Measurements from ENCODE around the gene KLRK1.

DNA sequence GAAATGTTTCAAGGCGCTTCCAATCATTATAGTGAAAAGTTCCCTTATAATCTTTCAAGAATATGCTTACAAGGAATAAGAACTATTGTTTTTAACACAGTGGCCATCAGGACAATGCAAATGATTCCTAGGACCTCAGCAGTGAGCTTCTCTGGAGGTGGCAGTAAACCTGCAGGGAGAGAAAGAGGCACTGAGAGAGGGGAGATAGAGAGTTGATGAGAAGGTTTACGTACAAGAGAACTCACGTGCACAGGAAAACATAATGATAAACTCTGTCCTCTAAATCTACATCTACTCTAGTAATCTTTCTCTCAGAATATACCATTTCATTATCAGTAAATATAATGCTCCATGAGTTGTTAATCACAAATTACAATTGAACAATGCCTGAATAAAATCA, 19.0 kb upstream of the KLRK1 start:
- TF ChIP-seq, protein P1, sequence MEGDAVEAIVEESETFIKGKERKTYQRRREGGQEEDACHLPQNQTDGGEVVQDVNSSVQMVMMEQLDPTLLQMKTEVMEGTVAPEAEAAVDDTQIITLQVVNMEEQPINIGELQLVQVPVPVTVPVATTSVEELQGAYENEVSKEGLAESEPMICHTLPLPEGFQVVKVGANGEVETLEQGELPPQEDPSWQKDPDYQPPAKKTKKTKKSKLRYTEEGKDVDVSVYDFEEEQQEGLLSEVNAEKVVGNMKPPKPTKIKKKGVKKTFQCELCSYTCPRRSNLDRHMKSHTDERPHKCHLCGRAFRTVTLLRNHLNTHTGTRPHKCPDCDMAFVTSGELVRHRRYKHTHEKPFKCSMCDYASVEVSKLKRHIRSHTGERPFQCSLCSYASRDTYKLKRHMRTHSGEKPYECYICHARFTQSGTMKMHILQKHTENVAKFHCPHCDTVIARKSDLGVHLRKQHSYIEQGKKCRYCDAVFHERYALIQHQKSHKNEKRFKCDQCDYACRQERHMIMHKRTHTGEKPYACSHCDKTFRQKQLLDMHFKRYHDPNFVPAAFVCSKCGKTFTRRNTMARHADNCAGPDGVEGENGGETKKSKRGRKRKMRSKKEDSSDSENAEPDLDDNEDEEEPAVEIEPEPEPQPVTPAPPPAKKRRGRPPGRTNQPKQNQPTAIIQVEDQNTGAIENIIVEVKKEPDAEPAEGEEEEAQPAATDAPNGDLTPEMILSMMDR (IDR thresholded peaks at IDR 0.05): no peak
- TF ChIP-seq EZH2 (IDR thresholded peaks at IDR 0.05; ENCODE audit: borderline replicate concordance, insufficient read depth, low read depth, low read length, poor library complexity, severe bottlenecking): no peak
